Pancreas (tissue), 10 donors: Measurements from ENCODE around the gene ITPR2. TPM values are rescaled to one million over a fixed set of nuclear protein-coding genes. Genes with fewer than 3 reads are reported as not detected.
A peak's percentile ranks its signal among the peaks of the same experiment; 100 is the strongest.

Experiments used
- ATAC-seq, 4 donors: fragments of 200-7000 bp; cut with Tn5 transposase; one replicate each; pipeline versions ENCODE4 v1.8.0 to v1.9.1; 2020; ENCODE audit warnings: mild to moderate bottlenecking in 4 of 4, moderate library complexity in 4 of 4
- DNase-seq, 6 donors: peaks; one replicate each; pipeline ENCODE4 v3.0.0-alpha.2; 2020
- FAIRE-seq: peaks from 2 replicates; lab custom pipeline; 2012; peaks lifted over from hg19 to GRCh38; lab: Jason Lieb, UNC
- H3K27ac ChIP-seq, 4 donors: fragments of 200-600 bp; sonication (generic); 1 replicate in 3 of 4; 2 replicates in 1 of 4; pipeline versions ENCODE4 v1.5.0 to v1.8.0; 2020
- H3K27me3 ChIP-seq, 4 donors: fragments of 200-600 bp; one replicate each; pipeline ENCODE4 v1.8.0; 2021
- H3K36me3 ChIP-seq, 3 donors: fragments of 200-600 bp; sonication (generic) in 1 of 3; one replicate each; pipeline versions ENCODE4 v1.5.0 to v1.8.0; 2020 to 2021
- H3K4me1 ChIP-seq, 3 donors: fragments of 200-600 bp; one replicate each; pipeline ENCODE4 v1.8.0; 2021
- H3K4me3 ChIP-seq, 4 donors: fragments of 200-600 bp; sonication (generic) in 2 of 4; one replicate each; pipeline versions ENCODE4 v1.5.0 to v1.8.0; 2020 to 2021
- H3K9me3 ChIP-seq, 4 donors: fragments of 200-600 bp; one replicate each; pipeline ENCODE4 v1.8.0; 2021
- CTCF ChIP-seq, 4 donors: fragments of 200-600 bp; sonication (generic) in 3 of 4; IDR thresholded peaks; one replicate each; pipeline versions ENCODE4 v1.5.0 to v1.8.0; 2021; ENCODE audit warnings: antibody characterized with exemption in 4 of 4
- WGBS, 2 donors: extraction: QIAGEN DNeasy Blood & Tissue Kit; methylation state at CpG; one replicate each; pipeline ENCODE4 v1.1.7; 2013; 5-methylcytosine and 5-hydroxymethylcytosine counted together
- intact Hi-C, 3 donors: fragments of 100-400 bp; cut with DNase I; formaldehyde crosslinking; loops; one replicate each; pipeline versions ENCODE4 v1.11.1 to v1.14.2; 2022
- polyA plus RNA-seq, 2 donors: library from polyadenylated mRNA; stranded (reverse); fragments of 200-250 nt; gene quantifications; one replicate each; pipeline ENCODE4 v1.2.3, GENCODE V29; 2013
- total RNA-seq, 6 donors: library from RNA; stranded (reverse); fragmentation: NEBNext Ultra II Directional in 4 of 6; extraction: Animal tissue kit (Norgen Biotek cat#: 25700) in 4 of 6; gene quantifications; one replicate each; pipeline versions ENCODE4 v1.2.1 to v1.2.4, GENCODE V29; 2021 to 2023
- donor health status: healthy with polysubstance abuse.
- donor health status: DM: no; HTN: no; CAD: no; lungs with moderate emphysema.
- donor health status: DM: no; HTN: no; CAD: no.
- donor health status: control.
- donor health status: control.
- donor health status: Bipolar disorder and iron deficiency.
- donor health status: DM: yes; HTN: yes; CAD: no.
- donor health status: DM: no; HTN: no; CAD: no.
- donor health status: DM: no; HTN: no; CAD: no.
- donor health status: DM: yes; HTN: yes; CAD: no.

The ITPR2 gene
- total and polyA plus RNA-seq, 8 donors = 3.3 to 51.8 (median 25.5) TPM

- TF ChIP-seq CTCF (IDR thresholded peaks at IDR 0.05) = no peak
- peak in 2 of 6 donors; percentile 7 to 40 for DNase-seq
- no peaks in the 10 kb centered on the region for H3K27me3 ChIP-seq
- no peak overlapping the region for H3K4me3 ChIP-seq
- H3K9me3 ChIP-seq = no peaks in the 10 kb centered on the region
- intact Hi-C loops = no loop called here
- peaks cover 0 to 6% (median 0%) of the 10 kb centered on the region in 3 donors for H3K36me3 ChIP-seq
- peak; percentile 78 to 87 (median 84) for ATAC-seq
- H3K4me1 ChIP-seq = no peaks in the 10 kb centered on the region
- WGBS, 2 donors = 7 to 29% methylated on average over 3 of the region's 3 CpGs
- FAIRE-seq = no peak
- H3K27ac ChIP-seq = no peak overlapping the region
Observed at GRCh38 chr12:26571560-26571959, 261.4 kb downstream of the ITPR2 start.

GRCh38 chr12:26567126-26567525 lies 265.9 kb downstream of the ITPR2 start:
- no peak for ATAC-seq
- no peaks in the 10 kb centered on the region for H3K4me1 ChIP-seq
- no peaks in the 10 kb centered on the region for H3K9me3 ChIP-seq
- no peak overlapping the region for H3K4me3 ChIP-seq
- H3K27ac ChIP-seq = no peak overlapping the region
- no peak for FAIRE-seq
- no peaks in the 10 kb centered on the region for H3K27me3 ChIP-seq
- no peak for TF ChIP-seq CTCF (IDR thresholded peaks at IDR 0.05)
- intact Hi-C loops = no loop called here
- H3K36me3 ChIP-seq = peaks cover 0 to 6% (median 0%) of the 10 kb centered on the region in 3 donors
- WGBS, 2 donors = 81 to 85% methylated on average over 2 of the region's 2 CpGs
- no peak for DNase-seq

- DNase-seq = no peak
- peak in 1 of 4 donors; percentile 38 for ATAC-seq
- H3K27ac ChIP-seq = no peak overlapping the region
- no peaks in the 10 kb centered on the region for H3K27me3 ChIP-seq
- H3K36me3 ChIP-seq = peaks cover 0 to 6% (median 0%) of the 10 kb centered on the region in 3 donors
- intact Hi-C loops = no loop called here
- no peak overlapping the region for H3K4me3 ChIP-seq
- WGBS, 2 donors = 63 to 66% methylated on average over 2 of the region's 2 CpGs
- FAIRE-seq = no peak
- H3K9me3 ChIP-seq = no peaks in the 10 kb centered on the region
- no peaks in the 10 kb centered on the region for H3K4me1 ChIP-seq
- TF ChIP-seq CTCF (IDR thresholded peaks at IDR 0.05) = no peak
Observed at GRCh38 chr12:26566675-26567074, 266.3 kb downstream of the ITPR2 start.

GRCh38 chr12:26566186-26566585 lies 266.8 kb downstream of the ITPR2 start:
- intact Hi-C loops = no loop called here
- DNase-seq (no peak), ATAC-seq (no peak), FAIRE-seq (no peak)
- Histone ChIP-seq H3K4me3 (no peak overlapping the region), H3K4me1 (no peaks in the 10 kb centered on the region), H3K36me3 (peaks cover 0 to 6% (median 0%) of the 10 kb centered on the region in 3 donors), H3K27me3 (no peaks in the 10 kb centered on the region), H3K27ac (no peak overlapping the region), H3K9me3 (no peaks in the 10 kb centered on the region)
- no peak for TF ChIP-seq CTCF (IDR thresholded peaks at IDR 0.05)

- intact Hi-C loops = no loop called here
- H3K27ac ChIP-seq = no peak overlapping the region
- H3K9me3 ChIP-seq = no peaks in the 10 kb centered on the region
- no peak for DNase-seq
- no peak for FAIRE-seq
- no peaks in the 10 kb centered on the region for H3K4me1 ChIP-seq
- no peak for ATAC-seq
- TF ChIP-seq CTCF (IDR thresholded peaks at IDR 0.05) = no peak
- no peaks in the 10 kb centered on the region for H3K27me3 ChIP-seq
- H3K36me3 ChIP-seq = no peaks in the 10 kb centered on the region
- WGBS, 2 donors = 69% methylated on average over 5 of the region's 5 CpGs
- no peak overlapping the region for H3K4me3 ChIP-seq
Observed at GRCh38 chr12:26564391-26564790, 268.6 kb downstream of the ITPR2 start.
